GM21737 (cell line): ENCODE results near the gene CD2AP.
A peak's percentile ranks its signal among the peaks of the same experiment; 100 is the strongest.
"Not testable (repeated sequence)": the region's sequence is repeated elsewhere in the genome, so short reads cannot be mapped to it uniquely, and the experiment has no call there.

Experiments used
- ATAC-seq: cut with Tn5 transposase; IDR thresholded peaks from one replicate; pipeline ENCODE4 v1.9.1; 2021; ENCODE audit warnings: mild to moderate bottlenecking, moderate library complexity; ENCODE audit not compliant: unreplicated experiment

CD2AP gene

GRCh38 chr6:47456536-47456975 lies 21.0 kb upstream of the CD2AP start:
- ATAC-seq = no peak

GRCh38 chr6:47457370-47457769 lies 20.2 kb upstream of the CD2AP start:
- no peak for ATAC-seq

GRCh38 chr6:47464052-47464451 lies 13.5 kb upstream of the CD2AP start:
- ATAC-seq = no peak

GRCh38 chr6:47465117-47465516 lies 12.5 kb upstream of the CD2AP start:
- no peak for ATAC-seq

GRCh38 chr6:47471911-47472310 lies 5.7 kb upstream of the CD2AP start:
- no peak for ATAC-seq

GRCh38 chr6:47473791-47474346 lies 3.7 kb upstream of the CD2AP start:
- no peak for ATAC-seq

GRCh38 chr6:47475319-47475816 lies 2.2 kb upstream of the CD2AP start:
- no peak for ATAC-seq

GRCh38 chr6:47476781-47477496 lies 650 bp upstream of the CD2AP start:
- no peak for ATAC-seq

- peak; percentile 34 for ATAC-seq
These were observed 897 bp downstream of the CD2AP start for GRCh38 chr6:47478233-47479139.

GRCh38 chr6:47479140-47479508 lies 1.5 kb downstream of the CD2AP start:
- ATAC-seq = no peak

GRCh38 chr6:47479874-47480273 lies 2.3 kb downstream of the CD2AP start:
- no peak for ATAC-seq

- not testable (repeated sequence) for ATAC-seq
These were observed 3.6 kb downstream of the CD2AP start for GRCh38 chr6:47481213-47481612.

- no peak for ATAC-seq
These were observed 4.2 kb downstream of the CD2AP start for GRCh38 chr6:47481806-47482205.

GRCh38 chr6:47483516-47483852 lies 5.9 kb downstream of the CD2AP start:
- no peak for ATAC-seq

GRCh38 chr6:47483853-47484546 lies 6.4 kb downstream of the CD2AP start:
- ATAC-seq = no peak

GRCh38 chr6:47484616-47485015 lies 7.0 kb downstream of the CD2AP start:
- ATAC-seq = no peak

GRCh38 chr6:47485083-47485482 lies 7.5 kb downstream of the CD2AP start:
- no peak for ATAC-seq

- ATAC-seq = no peak
These were observed 8.0 kb downstream of the CD2AP start for GRCh38 chr6:47485491-47486135.

- no peak for ATAC-seq
These were observed 12.4 kb downstream of the CD2AP start for GRCh38 chr6:47489995-47490394.

GRCh38 chr6:47490676-47491075 lies 13.1 kb downstream of the CD2AP start:
- ATAC-seq = no peak

- no peak for ATAC-seq
These were observed 14.8 kb downstream of the CD2AP start for GRCh38 chr6:47492355-47492754.
